DOHH2 (cell line): ENCODE measurements around the gene DLK1.

Experiments
- H3F3A ChIP-seq: fragments of 200-600 bp; sonication (generic), shearing (Covaris generic); 2 replicates; pipeline ENCODE4 v1.6.0; 2016; ENCODE audit warnings: antibody characterized with exemption, mild to moderate bottlenecking; ENCODE audit not compliant: control insufficient read depth, insufficient read depth
- H3K27ac ChIP-seq: fragments of 200-600 bp; sonication (generic); 2 replicates; pipeline ENCODE4 v1.5.1; 2014; ENCODE audit warnings: low read depth, mild to moderate bottlenecking, low read length, moderate library complexity
- H3K27me3 ChIP-seq: fragments of 200-600 bp; sonication (generic); 2 replicates; pipeline ENCODE4 v1.6.1; 2014; ENCODE audit warnings: mild to moderate bottlenecking, low read length, mixed read lengths; ENCODE audit not compliant: control insufficient read depth
- H3K36me3 ChIP-seq: fragments of 200-600 bp; sonication (generic); 2 replicates; pipeline ENCODE4 v1.6.1; 2014; ENCODE audit warnings: mild to moderate bottlenecking, low read length, moderate library complexity, mixed read lengths; ENCODE audit not compliant: control insufficient read depth
- H3K4me1 ChIP-seq: fragments of 200-600 bp; sonication (generic); 2 replicates; pipeline ENCODE4 v1.6.1; 2014; ENCODE audit warnings: mild to moderate bottlenecking, low read length, mixed read lengths; ENCODE audit not compliant: control insufficient read depth
- H3K4me2 ChIP-seq: fragments of 200-600 bp; sonication (generic); 2 replicates; pipeline ENCODE4 v1.6.0; 2014; ENCODE audit warnings: mild to moderate bottlenecking, low read length, moderate library complexity
- H3K4me3 ChIP-seq: fragments of 200-600 bp; sonication (generic); 2 replicates; pipeline ENCODE4 v1.5.1; 2014; ENCODE audit warnings: mild to moderate bottlenecking, low read length, mixed read lengths
- H3K79me2 ChIP-seq: fragments of 200-600 bp; sonication (generic); 2 replicates; pipeline ENCODE4 v1.6.1; 2014; ENCODE audit warnings: mild to moderate bottlenecking, low read length, mixed read lengths; ENCODE audit not compliant: control insufficient read depth
- H3K9me2 ChIP-seq: fragments of 200-600 bp; sonication (generic); replicated peaks from 2 replicates; pipeline ENCODE4 v1.6.1; 2014; ENCODE audit warnings: mild to moderate bottlenecking, low read length, mixed read lengths; ENCODE audit not compliant: control insufficient read depth
- H3K9me3 ChIP-seq: fragments of 200-600 bp; sonication (generic); 2 replicates; pipeline ENCODE4 v1.6.1; 2014; ENCODE audit warnings: antibody characterized with exemption, low read length, mixed read lengths; ENCODE audit not compliant: control insufficient read depth, insufficient read depth
- H4K20me1 ChIP-seq: fragments of 200-600 bp; sonication (generic); 2 replicates; pipeline ENCODE4 v1.6.0; 2014; ENCODE audit warnings: low read depth, mild to moderate bottlenecking, antibody characterized with exemption, low read length, moderate library complexity; ENCODE audit not compliant: control insufficient read depth, insufficient read depth
- CTCF ChIP-seq: fragments of 200-600 bp; sonication (generic); IDR thresholded peaks from one replicate; pipeline ENCODE4 v1.5.1; 2014; ENCODE audit warnings: antibody characterized with exemption, mild to moderate bottlenecking, low read depth, low read length; ENCODE audit not compliant: poor library complexity, severe bottlenecking
- EZH2phosphoT487 ChIP-seq: fragments of 200-600 bp; sonication (generic); IDR thresholded peaks from 2 replicates; pipeline ENCODE4 v1.6.1; 2017; ENCODE audit warnings: borderline replicate concordance, mild to moderate bottlenecking, antibody characterized with exemption, low read length, moderate library complexity, mixed read lengths

The DLK1 gene

GRCh38 chr14:100714258-100714892 lies 12.3 kb upstream of the DLK1 start:
- no peak overlapping the region for H3K4me3 ChIP-seq
- H4K20me1 ChIP-seq: no peaks in the 10 kb centered on the region
- H3K27ac ChIP-seq: no peak overlapping the region
- peaks cover 7% of the 10 kb centered on the region for H3K4me1 ChIP-seq
- no peaks in the 10 kb centered on the region for H3K36me3 ChIP-seq
- H3K27me3 ChIP-seq: no peaks in the 10 kb centered on the region
- no peaks in the 10 kb centered on the region for H3K9me3 ChIP-seq
- no peaks in the 10 kb centered on the region for H3K9me2 ChIP-seq
- no peaks in the 10 kb centered on the region for H3K79me2 ChIP-seq
- TF ChIP-seq CTCF (no peak), EZH2phosphoT487 (no peak)
- H3K4me2 ChIP-seq: no peak overlapping the region
- no peaks in the 10 kb centered on the region for H3F3A ChIP-seq

GRCh38 chr14:100715332-100715731 lies 11.4 kb upstream of the DLK1 start:
- H3K27ac ChIP-seq: no peak overlapping the region
- TF ChIP-seq CTCF: no peak
- TF ChIP-seq EZH2phosphoT487: no peak
- no peaks in the 10 kb centered on the region for H3K79me2 ChIP-seq
- no peaks in the 10 kb centered on the region for H3K9me3 ChIP-seq
- no peaks in the 10 kb centered on the region for H3K9me2 ChIP-seq
- H4K20me1 ChIP-seq: no peaks in the 10 kb centered on the region
- H3K36me3 ChIP-seq: no peaks in the 10 kb centered on the region
- H3K4me2 ChIP-seq: no peak overlapping the region
- H3K27me3 ChIP-seq: no peaks in the 10 kb centered on the region
- no peaks in the 10 kb centered on the region for H3F3A ChIP-seq
- peaks cover 7% of the 10 kb centered on the region for H3K4me1 ChIP-seq
- H3K4me3 ChIP-seq: no peak overlapping the region

GRCh38 chr14:100715803-100716202 lies 10.9 kb upstream of the DLK1 start:
- TF ChIP-seq EZH2phosphoT487 (no peak), CTCF (no peak)
- Histone ChIP-seq H3F3A (no peaks in the 10 kb centered on the region), H3K4me2 (no peak overlapping the region), H3K4me3 (no peak overlapping the region), H3K27ac (no peak overlapping the region), H3K79me2 (no peaks in the 10 kb centered on the region), H3K27me3 (no peaks in the 10 kb centered on the region), H3K9me2 (no peaks in the 10 kb centered on the region), H4K20me1 (no peaks in the 10 kb centered on the region), H3K9me3 (no peaks in the 10 kb centered on the region), H3K4me1 (peaks cover 7% of the 10 kb centered on the region), H3K36me3 (no peaks in the 10 kb centered on the region)

- Histone ChIP-seq H3K4me2 (no peak overlapping the region), H3K36me3 (no peaks in the 10 kb centered on the region), H3K4me3 (no peak overlapping the region), H3K79me2 (no peaks in the 10 kb centered on the region), H4K20me1 (no peaks in the 10 kb centered on the region), H3K27me3 (no peaks in the 10 kb centered on the region), H3K4me1 (peaks cover 7% of the 10 kb centered on the region), H3K9me3 (no peaks in the 10 kb centered on the region), H3F3A (no peaks in the 10 kb centered on the region), H3K27ac (no peak overlapping the region), H3K9me2 (no peaks in the 10 kb centered on the region)
- no peak for TF ChIP-seq CTCF
- no peak for TF ChIP-seq EZH2phosphoT487
Observed at GRCh38 chr14:100717386-100717785, 9.3 kb upstream of the DLK1 start.
